HepG2 (cell line): Measurements from ENCODE around the gene SLC13A5. TPM values are rescaled to one million over a fixed set of nuclear protein-coding genes. Genes with fewer than 3 reads are reported as not detected.

Experiments
- CCAR2 ChIP-seq: fragments of 200-400 bp; formaldehyde crosslinking; optimal IDR thresholded peaks from 2 replicates; pipeline ENCODE3; 2018; ENCODE audit warnings: low read depth, mild to moderate bottlenecking, low read length, moderate library complexity
- FOXP1 ChIP-seq, 2 experiments: fragments of 450-650 bp in 1 of 2; IDR thresholded peaks; 2 replicates each; pipeline ENCODE4 v1.6.1; 2017 to 2018; ENCODE audit warnings: antibody characterized with exemption in 1 of 2
- KLF16 ChIP-seq, 2 experiments: sonication (generic) in 1 of 2; formaldehyde crosslinking in 1 of 2; IDR thresholded peaks; 2 replicates each; pipeline versions ENCODE4 v1.6.1 to v1.8.0; 2016 to 2023; ENCODE audit warnings: missing genetic modification reagents in 2 of 2, missing compliant biosample characterization in 1 of 2
- MAX ChIP-seq: IDR thresholded peaks from 2 replicates; pipeline ENCODE4 v1.6.1; 2012; ENCODE audit warnings: inconsistent platforms
- PATZ1 ChIP-seq: sonication (generic); formaldehyde crosslinking; IDR thresholded peaks from 2 replicates; pipeline ENCODE4 v1.4.0; 2020; ENCODE audit warnings: missing genetic modification reagents
- SALL1 ChIP-seq: sonication (generic); formaldehyde crosslinking; IDR thresholded peaks from 2 replicates; pipeline ENCODE4 v1.8.0; 2022; ENCODE audit warnings: mild to moderate bottlenecking, missing genetic modification reagents
- SIN3A ChIP-seq: IDR thresholded peaks from 2 replicates; pipeline ENCODE4 v1.6.1; 2011; ENCODE audit warnings: low read depth, mild to moderate bottlenecking, control low read depth, low read length, borderline replicate concordance
- SOX13 ChIP-seq, 3 experiments: fragments of 450-650 bp in 1 of 3; sonication (generic) in 1 of 3; formaldehyde crosslinking in 1 of 3; IDR thresholded peaks in 2 of 3; conservative IDR thresholded peaks in 1 of 3; 2 replicates each; pipeline versions ENCODE4 v1.5.0 to v1.6.1; 2016 to 2020; ENCODE audit warnings: antibody characterized with exemption in 1 of 3, mild to moderate bottlenecking in 1 of 3, missing compliant biosample characterization in 1 of 3, missing genetic modification reagents in 1 of 3, moderate library complexity in 1 of 3
- SRY ChIP-seq: sonication (generic); formaldehyde crosslinking; IDR thresholded peaks from 2 replicates; pipeline ENCODE4 v1.8.0; 2022; ENCODE audit warnings: mild to moderate bottlenecking, missing genetic modification reagents
- STAT5B ChIP-seq: sonication (generic); formaldehyde crosslinking; IDR thresholded peaks from 2 replicates; pipeline ENCODE4 v1.4.0; 2020; ENCODE audit warnings: missing genetic modification reagents
- STAT6 ChIP-seq: sonication (generic); formaldehyde crosslinking; IDR thresholded peaks from 2 replicates; pipeline ENCODE4 v1.4.0; 2020; ENCODE audit warnings: missing genetic modification reagents, mild to moderate bottlenecking, borderline replicate concordance
- THRA ChIP-seq: sonication (generic); formaldehyde crosslinking; IDR thresholded peaks from 2 replicates; pipeline ENCODE4 v1.4.0; 2020; ENCODE audit warnings: missing genetic modification reagents, borderline replicate concordance
- ZFP91 ChIP-seq: sonication (generic); formaldehyde crosslinking; IDR thresholded peaks from 2 replicates; pipeline ENCODE4 v1.9.0; 2022; ENCODE audit warnings: missing genetic modification reagents, mild to moderate bottlenecking, borderline replicate concordance
- ZGPAT ChIP-seq: IDR thresholded peaks from 2 replicates; pipeline ENCODE4 v1.6.1; 2016; ENCODE audit warnings: mild to moderate bottlenecking
- ZNF354B ChIP-seq: sonication (generic); formaldehyde crosslinking; IDR thresholded peaks from 2 replicates; pipeline ENCODE4 v1.8.0; 2022; ENCODE audit warnings: mild to moderate bottlenecking, missing genetic modification reagents
- polyA plus RNA-seq, 8 experiments: library from polyadenylated mRNA; depleted of rRNA in 3 of 8; stranded (reverse) in 7 of 8; unstranded in 1 of 8; fragments of >200 nt; fragmentation: Illumina TruSeq in 4 of 8; extraction: Trizol in 4 of 8; gene quantifications; 2 replicates each; pipeline versions ENCODE4 v1.2.1 to v1.2.3, GENCODE V29; 2011 to 2016; ENCODE audit warnings: low read depth in 4 of 8, missing spikeins in 1 of 8, mixed read lengths in 1 of 8; ENCODE audit not compliant: insufficient read depth in 1 of 8
- total RNA-seq, 5 experiments: library from RNA; depleted of rRNA; stranded (reverse); fragments of >200 nt; fragmentation: Illumina TruSeq; extraction: Trizol; gene quantifications; 2 replicates each; pipeline ENCODE4 v1.2.3, GENCODE V29; 2016; ENCODE audit warnings: low read depth in 1 of 5

The SLC13A5 gene
- total and polyA plus RNA-seq, 2 of the 13 experiments (the other 11 are each of a cell fraction or from before 2014, with no cell fraction given): 42.8 to 310 TPM

- TF ChIP-seq STAT6: no peak
- TF ChIP-seq ZGPAT: no peak
- no peak for TF ChIP-seq SRY (CRISPR knock-in tag)
- no peak for TF ChIP-seq FOXP1 (IDR thresholded peaks at IDR 0.05)
- peak; percentile 40 for TF ChIP-seq FOXP1 (CRISPR knock-in tag; IDR thresholded peaks at IDR 0.05)
- peak; percentile 13; the same call in 1 of the 2 replicates for TF ChIP-seq SALL1 (CRISPR knock-in tag)
- peak; percentile 73 for TF ChIP-seq THRA (CRISPR knock-in tag)
- no peak for TF ChIP-seq SOX13 (IDR thresholded peaks at IDR 0.05)
- TF ChIP-seq SOX13 (CRISPR knock-in tag; conservative IDR thresholded peaks at IDR 0.05 in 1 of 2, IDR thresholded peaks at IDR 0.05 in 1 of 2): peak in 1 of 2 experiments; percentile 37; a peak in 1 of 4 replicates
- TF ChIP-seq CCAR2: no peak
- 0 out of 4 replicates have a peak, but pooled peaks of 1 of the 2 experiments have one; percentile 5 for TF ChIP-seq KLF16 (CRISPR knock-in tag; IDR thresholded peaks at IDR 0.05)
- TF ChIP-seq SIN3A: 0 out of 2 replicates have a peak, but pooled peaks have one; percentile 29
- TF ChIP-seq MAX: peak; percentile 43; the same call in 1 of the 2 replicates
- TF ChIP-seq STAT5B (CRISPR knock-in tag): 0 out of 2 replicates have a peak, but pooled peaks have one; percentile 39
- TF ChIP-seq ZFP91 (CRISPR knock-in tag): no peak
- peak; percentile 81; the same call in 1 of the 2 replicates for TF ChIP-seq ZNF354B (CRISPR knock-in tag)
- peak; percentile 54; the same call in 1 of the 2 replicates for TF ChIP-seq PATZ1 (CRISPR knock-in tag)
Measured at GRCh38 chr17:6700948-6701307, 12.2 kb downstream of the SLC13A5 start (continued).
